ENCODE data around the gene CAMSAP3.

Gene CAMSAP3

GRCh38 chr19:7619671-7620441 is 24.2 kb downstream of the CAMSAP3 start:
- TF ChIP-seq CTCF (IDR thresholded peaks at IDR 0.05; ENCODE audit: low read depth, low read length): no peak
- DNase-seq (ENCODE audit: extremely low read depth, low read depth): no peak

GRCh38 chr19:7620442-7621412 is 25.1 kb downstream of the CAMSAP3 start:
- no peak for TF ChIP-seq CTCF (IDR thresholded peaks at IDR 0.05; ENCODE audit: low read depth, low read length)
- no peak for DNase-seq (ENCODE audit: extremely low read depth, low read depth)

DNA sequence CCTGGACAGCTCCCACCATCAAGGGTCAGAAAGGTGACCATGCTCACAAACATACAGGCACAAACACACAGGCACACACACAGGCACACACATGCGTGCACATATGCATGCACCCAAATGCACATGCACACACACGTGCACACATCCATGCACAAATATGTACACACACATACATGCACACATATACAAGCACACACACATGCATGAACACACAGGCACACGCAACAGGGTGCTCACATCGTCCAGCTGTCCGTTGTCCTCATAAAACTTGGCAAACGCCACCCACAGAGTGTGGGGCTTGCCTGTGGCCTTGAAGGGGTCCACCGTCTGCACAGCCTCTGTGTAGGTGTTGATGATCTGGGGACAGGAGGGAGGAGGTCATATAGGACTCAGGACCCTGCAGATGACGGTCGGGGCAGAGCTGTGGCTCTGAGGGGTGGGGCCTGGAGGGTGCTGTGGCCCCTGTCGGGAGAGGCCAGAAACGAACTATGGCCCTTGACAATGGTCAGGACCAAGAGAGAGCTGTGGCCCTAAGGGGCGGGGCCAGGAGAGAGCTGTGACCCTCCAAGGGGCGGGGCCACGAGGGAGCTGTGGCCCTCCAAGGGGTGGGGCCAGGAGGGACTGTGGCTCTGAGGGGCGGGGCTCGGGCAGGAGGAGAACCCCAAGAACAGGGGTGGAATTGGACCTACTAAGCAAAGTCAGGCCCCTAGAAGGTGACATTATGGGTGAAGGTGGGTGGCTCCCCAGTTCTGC is 27.4 kb downstream of the CAMSAP3 start:
- TF ChIP-seq CTCF (IDR thresholded peaks at IDR 0.05; ENCODE audit: low read depth, low read length): no peak
- DNase-seq (ENCODE audit: extremely low read depth, low read depth): no peak

DNA sequence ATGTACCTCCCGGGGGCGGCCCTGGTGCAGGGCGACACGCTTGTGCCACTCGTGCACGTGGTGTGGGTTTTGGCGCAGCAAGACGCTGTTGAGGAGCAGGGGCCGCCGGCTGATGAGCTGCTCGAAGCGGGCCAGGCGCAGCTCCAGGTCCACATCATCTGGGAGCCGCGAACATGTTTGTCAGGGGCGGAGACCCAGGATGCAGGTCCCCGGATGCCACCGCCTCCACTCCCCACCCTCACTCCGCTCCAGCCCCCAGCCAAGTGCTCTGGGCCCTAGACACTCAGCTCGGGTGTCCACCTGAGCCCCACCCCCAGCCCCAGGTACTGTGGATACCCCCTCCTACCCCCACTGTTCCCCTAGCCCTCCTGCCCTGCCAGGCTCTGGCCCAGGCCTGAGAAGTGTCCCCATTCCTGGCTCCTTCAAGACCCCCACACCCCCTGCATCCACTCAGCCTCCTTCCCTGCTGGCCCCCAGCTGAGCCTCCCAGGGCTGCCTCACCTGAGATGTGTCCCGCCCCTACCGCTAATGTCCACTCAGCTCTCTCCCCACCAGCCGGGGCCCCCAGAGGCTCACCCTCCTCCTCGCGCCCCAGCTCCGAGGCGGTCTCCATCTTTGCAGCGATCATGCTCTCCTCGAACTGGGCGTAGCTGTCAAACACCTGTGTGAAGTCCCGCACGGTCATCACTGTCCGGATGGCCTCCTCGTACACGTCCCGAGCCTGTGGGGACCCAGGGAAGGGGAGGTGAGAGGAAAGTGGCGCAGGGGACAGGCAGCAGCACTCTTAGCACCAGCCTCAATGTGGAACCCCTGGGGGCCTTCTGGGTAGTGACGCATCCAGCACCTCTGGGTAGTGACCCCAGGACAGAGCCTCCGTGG is 28.3 kb downstream of the CAMSAP3 start:
- no peak for DNase-seq (ENCODE audit: extremely low read depth, low read depth)
- TF ChIP-seq CTCF (IDR thresholded peaks at IDR 0.05; ENCODE audit: low read depth, low read length): no peak

GRCh38 chr19:7624810-7625209 is 29.1 kb downstream of the CAMSAP3 start:
- TF ChIP-seq CTCF (IDR thresholded peaks at IDR 0.05; ENCODE audit: low read depth, low read length): no peak
- no peak for DNase-seq (ENCODE audit: extremely low read depth, low read depth)

- TF ChIP-seq CTCF (IDR thresholded peaks at IDR 0.05; ENCODE audit: low read depth, low read length): no peak
- DNase-seq (ENCODE audit: extremely low read depth, low read depth): no peak
These were observed 30.2 kb downstream of the CAMSAP3 start for GRCh38 chr19:7625763-7626372.

Measured in AG09319 (cell line).